ENCODE measurements around the gene TNS1.
A peak's percentile ranks its signal among the peaks of the same experiment; 100 is the strongest.

The TNS1 gene

DNA sequence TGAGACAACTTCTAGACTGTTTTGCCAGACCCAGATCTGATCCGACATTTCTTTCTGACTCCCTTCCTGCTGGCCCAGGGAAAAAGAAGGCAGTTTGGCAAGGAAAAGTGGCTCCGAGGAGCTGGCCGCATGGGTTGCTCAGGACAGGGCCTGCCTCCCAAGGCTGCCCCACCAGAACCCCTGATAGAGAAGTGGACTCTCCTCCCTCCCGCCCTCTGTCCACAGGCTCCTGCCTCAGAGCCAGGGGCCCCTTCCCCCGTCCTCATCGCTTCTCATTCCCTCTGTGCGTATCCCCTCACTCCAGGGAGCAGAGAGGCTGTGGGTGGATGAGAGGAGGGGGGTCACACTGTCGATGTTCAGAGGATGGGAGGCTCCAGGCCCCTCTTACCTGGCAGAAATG is 110.2 kb downstream of the TNS1 start:
- no peak for DNase-seq

DNA sequence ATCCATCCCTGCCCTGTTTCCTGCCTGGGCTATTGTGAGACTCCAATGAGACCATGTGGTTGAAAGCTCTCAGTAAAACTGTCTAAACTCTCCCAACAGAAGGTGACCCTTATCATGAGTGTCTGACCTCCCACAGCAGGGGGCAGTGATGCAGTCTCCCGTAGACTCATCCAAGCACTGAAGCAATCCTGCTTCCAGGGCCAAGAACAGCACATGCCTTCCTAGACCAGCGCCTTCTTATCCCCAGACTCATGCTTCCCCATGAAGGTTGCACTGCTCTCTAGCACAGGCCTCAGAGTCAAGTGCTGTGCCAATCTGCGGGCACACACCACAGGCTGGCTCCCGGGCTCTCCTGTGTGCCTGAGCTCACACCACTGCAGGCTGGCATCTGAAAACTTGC is 112.3 kb downstream of the TNS1 start:
- DNase-seq = peak; percentile 3

GRCh38 chr2:217889656-217890055 is 113.1 kb downstream of the TNS1 start:
- no peak for DNase-seq

GRCh38 chr2:217887841-217888701 is 114.7 kb downstream of the TNS1 start:
- peak; percentile 62 for DNase-seq

GRCh38 chr2:217886720-217887309 is 116.0 kb downstream of the TNS1 start:
- DNase-seq = peak; percentile 66

GRCh38 chr2:217886091-217886490 is 116.7 kb downstream of the TNS1 start:
- DNase-seq = no peak

DNA sequence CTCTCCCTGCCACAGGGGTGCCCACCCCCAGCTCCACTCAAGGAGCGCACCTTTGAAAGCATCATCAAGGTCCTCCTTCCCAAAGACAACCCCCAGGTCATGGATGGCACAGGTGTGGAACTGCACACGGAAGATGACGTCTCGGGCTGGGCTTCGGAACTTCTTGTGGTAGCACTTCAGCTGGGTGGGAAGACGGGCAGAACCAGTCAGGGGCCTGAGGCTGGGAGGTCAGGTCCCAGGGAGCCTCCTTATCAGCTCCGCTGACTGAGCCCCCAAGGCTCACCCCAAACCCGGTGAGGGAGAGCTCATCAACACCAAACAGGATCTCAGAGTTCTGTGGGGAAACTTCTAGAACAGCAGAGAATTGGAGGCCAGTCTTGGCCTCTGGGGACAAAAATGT is 117.8 kb downstream of the TNS1 start:
- no peak for DNase-seq

DNA sequence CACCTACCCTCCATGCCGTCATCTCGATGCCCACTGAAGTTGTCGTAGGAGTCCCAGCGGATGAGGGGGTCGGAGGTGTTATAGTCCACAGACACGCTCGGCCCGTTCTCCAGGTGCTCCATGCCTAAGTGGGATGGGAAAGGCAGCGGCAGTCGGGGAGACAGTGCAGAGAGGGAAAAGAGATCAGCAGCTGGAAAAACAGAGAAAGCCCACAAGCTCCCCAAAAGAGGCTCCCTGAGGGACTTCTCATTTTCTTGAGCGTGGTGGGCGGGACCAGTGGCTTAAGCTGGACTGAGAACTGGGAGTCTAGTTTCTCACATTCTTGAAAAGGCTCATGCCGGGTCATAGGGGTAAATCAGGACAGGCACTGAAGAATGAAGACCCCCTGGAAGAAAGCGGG is 121.9 kb downstream of the TNS1 start:
- DNase-seq = no peak

GRCh38 chr2:217880287-217880889 is 122.4 kb downstream of the TNS1 start:
- DNase-seq = no peak

DNA sequence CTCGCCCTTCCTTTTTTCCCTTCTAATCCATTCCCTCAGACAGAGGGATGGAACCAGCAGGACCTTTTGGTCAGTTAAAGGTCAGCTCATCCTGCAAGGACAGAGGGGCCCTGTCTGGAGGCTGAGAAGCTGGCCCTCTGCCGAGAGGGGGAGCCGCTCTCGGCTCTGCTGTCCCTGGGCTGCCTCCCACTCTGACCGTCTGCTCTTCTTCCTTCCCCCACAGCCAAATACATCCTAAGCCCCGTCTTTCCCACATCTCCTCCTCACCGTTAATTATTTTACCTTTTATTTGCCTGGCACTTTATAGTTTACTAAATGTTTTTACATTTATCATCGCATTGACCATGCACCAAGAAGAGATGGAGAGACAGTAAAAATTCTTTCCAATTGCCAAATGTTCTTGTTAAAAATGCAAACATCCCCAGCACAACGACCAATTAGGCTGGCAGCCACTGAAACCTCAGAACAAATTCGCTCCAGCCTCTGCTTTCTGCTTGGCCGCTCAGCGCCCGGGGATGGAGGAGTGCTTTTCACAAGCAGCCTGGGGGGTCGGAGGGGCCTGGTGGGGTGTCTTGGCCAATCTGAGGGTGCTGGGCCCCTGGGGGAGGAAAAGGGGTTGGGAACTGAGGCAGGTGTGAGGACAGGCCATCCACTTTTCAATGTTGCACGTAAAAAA is 123.7 kb downstream of the TNS1 start:
- no peak for DNase-seq

- DNase-seq = no peak
Measured at GRCh38 chr2:217877866-217878265, 124.9 kb downstream of the TNS1 start.

GRCh38 chr2:217876253-217876570 is 126.6 kb downstream of the TNS1 start:
- DNase-seq = no peak

DNA sequence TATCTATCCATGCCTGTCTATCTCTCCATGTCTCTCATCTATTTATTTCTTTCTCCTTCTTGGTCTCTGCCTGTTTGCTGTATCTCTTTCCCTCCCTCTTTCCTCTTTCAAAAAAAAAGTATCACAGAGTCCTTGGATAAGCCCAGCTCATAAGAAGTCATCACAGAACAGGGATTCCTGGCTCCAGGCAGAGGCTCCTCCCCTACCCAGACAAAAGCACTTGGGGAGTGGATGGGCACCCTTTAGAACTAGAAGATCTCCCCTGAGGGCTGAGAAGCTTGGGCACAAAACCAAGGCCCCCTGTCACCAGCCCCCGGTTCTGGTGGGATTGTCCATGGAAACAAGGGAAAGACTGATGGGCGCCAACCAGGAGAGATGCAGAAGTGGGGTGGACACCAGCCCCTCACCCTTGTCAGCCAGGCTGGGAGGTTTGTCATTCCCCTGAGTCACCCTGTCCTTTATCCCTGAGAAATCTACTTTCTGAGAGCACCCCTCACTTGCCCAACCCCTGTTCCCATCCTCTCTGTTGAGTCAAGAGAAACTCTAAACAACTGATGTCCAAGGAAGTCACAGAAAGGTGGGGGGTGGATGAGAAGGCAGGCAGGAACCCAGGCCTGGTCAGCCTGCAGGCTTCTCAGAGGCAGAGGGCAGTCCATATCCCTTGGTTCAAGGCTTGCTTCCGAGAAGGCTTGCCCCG is 127.1 kb downstream of the TNS1 start:
- DNase-seq = no peak

DNA sequence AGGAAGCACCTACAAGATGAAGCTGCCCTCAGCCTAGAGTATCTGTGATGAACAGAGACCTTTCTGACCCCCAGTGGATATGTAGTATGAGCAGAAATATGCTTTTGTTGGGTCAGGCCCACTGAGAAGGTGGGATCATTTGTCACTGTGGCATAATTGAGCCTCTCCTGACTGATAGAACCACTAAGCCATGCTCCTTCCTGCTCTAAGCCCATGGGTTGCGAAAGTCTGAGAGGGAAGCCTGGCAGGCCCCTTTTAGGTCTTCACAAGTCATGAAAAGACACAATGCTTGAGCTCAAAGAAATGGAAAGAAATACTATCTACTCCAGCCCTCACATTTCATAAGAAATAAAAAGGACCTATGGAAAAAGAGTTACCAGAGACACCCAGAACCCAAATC is 127.7 kb downstream of the TNS1 start:
- no peak for DNase-seq

DNA sequence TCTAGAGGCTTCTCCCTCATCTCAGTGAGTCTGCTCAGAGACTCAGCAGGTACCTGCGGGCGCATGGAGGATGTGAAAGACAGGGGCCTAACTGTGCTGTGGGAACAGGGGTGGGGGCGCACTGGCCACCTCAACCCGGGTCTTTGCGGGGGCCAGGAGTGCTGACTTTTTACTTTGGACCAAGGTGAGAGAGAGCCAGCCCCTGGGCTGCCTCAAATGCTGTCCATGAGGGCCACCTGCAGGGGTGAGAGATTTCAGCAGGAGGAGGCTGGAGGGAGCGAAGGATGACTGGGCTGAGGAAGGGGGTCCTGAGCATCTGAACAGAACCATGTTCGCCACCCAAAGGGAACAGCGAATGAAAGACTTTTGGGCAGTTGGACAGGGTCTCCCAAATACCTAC is 129.4 kb downstream of the TNS1 start:
- DNase-seq = no peak

GRCh38 chr2:217872319-217872718 is 130.5 kb downstream of the TNS1 start:
- no peak for DNase-seq

GRCh38 chr2:217870528-217871011 is 132.2 kb downstream of the TNS1 start:
- DNase-seq = no peak

DNA sequence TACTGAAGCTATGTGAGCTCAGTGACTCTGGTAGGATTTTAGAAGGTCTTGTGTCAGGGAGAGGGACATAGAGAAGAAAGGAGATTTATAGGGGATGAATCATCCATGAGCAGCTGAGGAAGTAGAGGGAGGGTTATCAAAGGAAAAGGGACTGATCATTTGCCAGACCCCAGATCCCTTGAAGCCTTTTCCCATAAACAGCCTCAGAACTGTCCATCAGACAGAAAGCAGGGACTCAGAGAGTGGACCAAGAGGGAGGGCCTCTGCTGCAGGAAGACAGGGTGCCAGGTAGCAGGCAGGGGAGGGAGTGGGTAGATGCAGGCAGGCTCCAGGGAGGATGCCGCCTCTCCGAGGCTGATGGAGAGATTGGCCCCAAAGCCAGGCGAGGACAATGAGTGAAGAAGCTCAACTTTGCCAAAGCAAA is 133.9 kb downstream of the TNS1 start:
- DNase-seq = no peak

DNA sequence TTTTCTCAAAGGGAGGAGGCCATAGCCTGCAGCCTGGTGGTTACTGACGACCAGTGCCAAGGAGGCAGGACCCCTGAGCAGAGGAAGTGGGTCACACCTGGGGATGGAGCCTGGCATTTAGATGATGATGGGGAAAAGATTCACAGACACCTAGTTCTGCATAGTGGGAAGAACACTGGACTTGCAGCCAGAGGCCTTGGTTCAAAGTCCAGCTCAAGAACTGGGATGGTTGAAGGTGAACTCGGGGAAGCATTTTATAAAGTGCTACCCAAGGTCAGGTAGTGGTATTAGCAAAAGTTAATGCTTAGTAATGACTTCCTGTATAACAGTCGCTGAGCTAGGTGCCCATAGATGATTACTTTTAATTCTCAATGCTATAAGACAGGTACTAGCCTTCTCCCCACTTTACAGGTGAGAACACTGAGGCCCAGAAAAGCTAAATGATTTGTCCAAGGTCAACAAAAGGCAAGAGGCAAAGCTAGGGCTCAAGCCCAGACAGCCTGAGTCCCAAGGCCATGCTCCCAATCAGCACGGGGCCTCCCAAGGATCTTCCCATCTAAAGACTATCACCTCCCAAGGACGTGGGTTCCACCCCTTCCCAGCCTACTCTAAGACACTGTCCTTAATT is 134.4 kb downstream of the TNS1 start:
- no peak for DNase-seq

DNA sequence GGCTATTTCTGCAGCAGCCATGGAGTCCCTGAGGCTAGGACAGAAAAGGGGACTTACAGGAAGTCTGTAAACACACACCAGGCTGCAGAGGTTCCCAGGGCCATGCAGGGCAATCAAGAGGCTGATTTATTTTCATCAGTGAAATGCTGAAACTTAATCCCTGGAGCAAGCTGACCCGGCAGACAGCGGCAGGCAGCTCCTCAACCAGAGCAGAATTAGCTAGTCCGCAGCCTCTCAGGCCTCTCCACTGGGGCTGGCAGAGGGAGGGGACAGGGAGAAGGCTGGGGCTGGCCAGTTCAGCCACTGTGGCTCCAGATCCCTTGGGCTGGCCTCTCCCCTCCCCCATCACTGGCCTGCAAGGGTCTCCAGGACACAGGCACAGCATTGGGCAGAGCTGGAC is 136.3 kb downstream of the TNS1 start:
- no peak for DNase-seq

- no peak for DNase-seq
Measured at GRCh38 chr2:217864963-217865772, 137.6 kb downstream of the TNS1 start.

- no peak for DNase-seq
Measured at GRCh38 chr2:217863883-217864282, 138.9 kb downstream of the TNS1 start.
